Mesothelial cell of epicardium (in vitro differentiated cells): ENCODE measurements around the gene PHF11. TPM values are rescaled to one million over a fixed set of nuclear protein-coding genes. Genes with fewer than 3 reads are reported as not detected.

Experiments used
- DNase-seq, 2 experiments: peaks; one replicate each; pipeline ENCODE4 v3.0.0; 2021; ENCODE audit warnings: low spot score in 2 of 2; ENCODE audit not compliant: unreplicated experiment in 2 of 2
- H3K27ac Mint-ChIP-seq: 2 replicates; pipeline ENCODE4 v1.8.0; 2021; ENCODE audit warnings: mixed read lengths
- H3K27me3 Mint-ChIP-seq: 2 replicates; pipeline ENCODE4 v1.8.0; 2021; ENCODE audit warnings: low read depth, mixed read lengths
- H3K36me3 Mint-ChIP-seq: 2 replicates; pipeline ENCODE4 v1.8.0; 2021; ENCODE audit warnings: mixed read lengths
- H3K4me1 Mint-ChIP-seq: 2 replicates; pipeline ENCODE4 v1.8.0; 2021; ENCODE audit warnings: mixed read lengths
- H3K4me3 Mint-ChIP-seq: 2 replicates; pipeline ENCODE4 v1.8.0; 2021; ENCODE audit warnings: mild to moderate bottlenecking, moderate library complexity, mixed read lengths
- H3K9me3 Mint-ChIP-seq: 2 replicates; pipeline ENCODE4 v1.8.0; 2021; ENCODE audit warnings: mixed read lengths
- CTCF ChIP-seq: fragments of 200-600 bp; sonication (generic); IDR thresholded peaks from one replicate; pipeline ENCODE4 v1.5.0; 2021; ENCODE audit warnings: antibody characterized with exemption; ENCODE audit not compliant: unreplicated experiment
- total RNA-seq: library from RNA; stranded (reverse); gene quantifications from 3 replicates; pipeline ENCODE4 v1.2.1, GENCODE V29; 2021

PHF11 gene
- total RNA-seq, 1 donor from 2014 or later = 33.3 TPM

- Mint-ChIP-seq H3K27me3 (no peaks in the 10 kb centered on the region), H3K27ac (no peak overlapping the region), H3K36me3 (peaks cover 26% of the 10 kb centered on the region), H3K9me3 (peaks cover 7% of the 10 kb centered on the region), H3K4me3 (no peak overlapping the region), H3K4me1 (peaks cover 13% of the 10 kb centered on the region)
- DNase-seq = no peak
- TF ChIP-seq CTCF = no peak
These were observed 71.7 kb downstream of the PHF11 start for GRCh38 chr13:49567491-49567890.

GRCh38 chr13:49569993-49570689 lies 74.4 kb downstream of the PHF11 start:
- no peak for DNase-seq
- peaks cover 13% of the 10 kb centered on the region for H3K4me1 Mint-ChIP-seq
- peaks cover 20% of the 10 kb centered on the region for H3K36me3 Mint-ChIP-seq
- no peak overlapping the region for H3K27ac Mint-ChIP-seq
- H3K9me3 Mint-ChIP-seq = peaks cover 3% of the 10 kb centered on the region
- no peak overlapping the region for H3K4me3 Mint-ChIP-seq
- no peak for TF ChIP-seq CTCF
- H3K27me3 Mint-ChIP-seq = no peaks in the 10 kb centered on the region

DNA sequence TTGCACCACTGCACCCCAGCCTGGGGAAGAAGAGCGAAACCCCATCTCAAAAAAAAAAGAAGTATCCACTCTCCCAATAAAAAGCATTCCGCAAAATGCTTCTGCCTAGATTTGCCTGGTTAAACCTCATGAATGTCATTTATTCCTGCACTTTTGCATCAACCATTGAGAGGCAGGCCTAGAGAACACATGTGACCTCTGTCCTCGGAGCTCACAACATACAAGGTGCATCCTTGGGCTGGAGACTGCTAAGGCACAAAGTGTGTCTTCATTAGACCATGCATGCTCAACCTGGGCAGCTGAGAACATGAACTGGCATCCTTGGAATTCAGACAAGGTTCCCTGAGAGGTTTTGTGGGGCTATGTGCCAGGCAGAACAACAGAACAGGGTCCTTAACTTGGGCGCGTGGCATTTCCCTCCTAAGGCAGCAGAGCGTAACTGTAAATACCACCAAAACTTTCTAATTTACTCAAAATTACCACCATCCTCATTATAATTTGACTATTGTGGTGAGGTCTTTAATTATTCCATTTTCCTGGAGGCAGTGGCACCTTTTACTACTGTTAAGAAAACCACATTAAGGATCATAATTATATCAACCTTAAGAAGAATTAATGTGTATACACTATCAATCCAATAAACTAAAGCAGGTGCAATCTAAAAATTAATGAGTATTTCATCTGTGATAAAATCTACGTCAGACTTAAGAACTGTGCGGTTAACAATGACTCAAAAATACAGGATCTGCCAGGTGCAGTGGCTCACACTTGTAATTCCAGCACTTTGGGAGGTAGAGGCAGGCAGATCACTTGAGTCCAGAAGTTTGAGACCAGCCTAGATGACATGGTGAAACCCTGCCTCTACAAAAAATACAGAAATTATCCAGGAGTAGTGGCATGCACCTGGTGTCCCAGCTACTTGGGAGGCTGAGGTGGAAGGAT lies 75.8 kb downstream of the PHF11 start:
- Mint-ChIP-seq H3K36me3 (peaks cover 16% of the 10 kb centered on the region), H3K9me3 (peaks cover 3% of the 10 kb centered on the region), H3K27me3 (no peaks in the 10 kb centered on the region), H3K4me1 (peaks cover 13% of the 10 kb centered on the region), H3K4me3 (no peak overlapping the region), H3K27ac (no peak overlapping the region)
- TF ChIP-seq CTCF = no peak
- DNase-seq = no peak

Other genes with a start within 250 kb of the PHF11 start
- 9.2 to 11.7 TPM (median 10.4 TPM) in 3 replicates for gene CDADC1, start 248.0 kb upstream of the PHF11 start, total RNA-seq
- 13.3 to 14.7 TPM (median 14.1 TPM) in 3 replicates for gene CAB39L, start 51.9 kb upstream of the PHF11 start, total RNA-seq
- gene SETDB2, start 51.7 kb upstream of the PHF11 start, total RNA-seq = 10.8 to 12.0 TPM (median 11.6 TPM) in 3 replicates
- gene RCBTB1, start 89.6 kb downstream of the PHF11 start, total RNA-seq = 24.2 to 24.4 TPM (median 24.3 TPM) in 3 replicates
- gene ARL11, start 132.6 kb downstream of the PHF11 start, total RNA-seq = 0.11 to 0.20 TPM (median 0.16 TPM) in 3 replicates
- gene EBPL, start 195.5 kb downstream of the PHF11 start, total RNA-seq = 52.7 to 58.0 TPM (median 57.7 TPM) in 3 replicates